Measurements from ENCODE around the gene JCAD.

Gene JCAD

GRCh38 chr10:30088178-30088577 is 28.8 kb upstream of the JCAD start:
- H3K4me3 ChIP-seq (ENCODE audit: control insufficient read depth, low read depth, low read length), result no peak overlapping the region
- no peak for TF ChIP-seq CTCF (conservative IDR thresholded peaks at IDR 0.05; ENCODE audit: control insufficient read depth, insufficient read depth, low read depth, low read length)
- DNase-seq (ENCODE audit: low read depth), result no peak

GRCh38 chr10:30083934-30084333 is 24.5 kb upstream of the JCAD start:
- TF ChIP-seq CTCF (conservative IDR thresholded peaks at IDR 0.05; ENCODE audit: control insufficient read depth, insufficient read depth, low read depth, low read length), result no peak
- no peak overlapping the region for H3K4me3 ChIP-seq (ENCODE audit: control insufficient read depth, low read depth, low read length)
- DNase-seq (ENCODE audit: low read depth), result no peak

GRCh38 chr10:30081182-30081581 is 21.8 kb upstream of the JCAD start:
- H3K4me3 ChIP-seq (ENCODE audit: control insufficient read depth, low read depth, low read length), result no peak overlapping the region
- no peak for DNase-seq (ENCODE audit: low read depth)
- TF ChIP-seq CTCF (conservative IDR thresholded peaks at IDR 0.05; ENCODE audit: control insufficient read depth, insufficient read depth, low read depth, low read length), result no peak

GRCh38 chr10:30080161-30080560 is 20.8 kb upstream of the JCAD start:
- peak; percentile 81 for DNase-seq (ENCODE audit: low read depth)
- TF ChIP-seq CTCF (conservative IDR thresholded peaks at IDR 0.05; ENCODE audit: control insufficient read depth, insufficient read depth, low read depth, low read length), result no peak
- no peak overlapping the region for H3K4me3 ChIP-seq (ENCODE audit: control insufficient read depth, low read depth, low read length)

GRCh38 chr10:30079408-30079807 is 20.0 kb upstream of the JCAD start:
- H3K4me3 ChIP-seq (ENCODE audit: control insufficient read depth, low read depth, low read length), result no peak overlapping the region
- no peak for DNase-seq (ENCODE audit: low read depth)
- TF ChIP-seq CTCF (conservative IDR thresholded peaks at IDR 0.05; ENCODE audit: control insufficient read depth, insufficient read depth, low read depth, low read length), result no peak

- DNase-seq (ENCODE audit: low read depth), result no peak
- H3K4me3 ChIP-seq (ENCODE audit: control insufficient read depth, low read depth, low read length), result no peak overlapping the region
- TF ChIP-seq CTCF (conservative IDR thresholded peaks at IDR 0.05; ENCODE audit: control insufficient read depth, insufficient read depth, low read depth, low read length), result no peak
Observed at GRCh38 chr10:30075481-30075880, 16.1 kb upstream of the JCAD start.

- DNase-seq (ENCODE audit: low read depth), result no peak
- no peak for TF ChIP-seq CTCF (conservative IDR thresholded peaks at IDR 0.05; ENCODE audit: control insufficient read depth, insufficient read depth, low read depth, low read length)
- no peak overlapping the region for H3K4me3 ChIP-seq (ENCODE audit: control insufficient read depth, low read depth, low read length)
Observed at GRCh38 chr10:30074933-30075332, 15.5 kb upstream of the JCAD start.

Measured in fibroblast of mammary gland (primary cell).